GM12872 (cell line): Measurements from ENCODE around the gene NRXN3.

Experiments used
- TF ChIP-seq, protein P1 (sequence below): IDR thresholded peaks from 3 replicates; pipeline ENCODE4 v1.5.1; 2011; ENCODE audit warnings: low read depth, mild to moderate bottlenecking, low read length, moderate library complexity; ENCODE audit not compliant: insufficient read depth

NRXN3 gene

DNA sequence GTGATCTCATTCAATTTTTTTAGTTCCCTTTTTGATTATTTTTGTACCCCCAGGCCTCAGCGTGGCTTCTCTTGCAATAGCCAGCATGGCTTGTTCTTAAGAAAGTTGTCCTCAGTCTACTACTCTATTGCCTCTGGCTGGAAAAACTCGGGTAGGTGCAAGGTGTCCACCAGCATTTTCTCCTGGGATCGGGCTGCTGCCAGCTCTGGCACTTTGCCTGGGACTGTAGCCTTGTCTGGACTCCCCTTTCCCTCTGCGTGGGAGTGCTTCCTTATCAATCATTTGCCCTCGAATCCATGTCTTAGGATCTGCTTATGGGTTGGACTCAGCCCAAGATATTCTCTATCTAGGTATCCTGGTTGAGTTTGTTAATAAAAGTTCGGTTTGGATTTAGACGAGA is 1267.8 kb downstream of the NRXN3 start:
- TF ChIP-seq, protein P1, sequence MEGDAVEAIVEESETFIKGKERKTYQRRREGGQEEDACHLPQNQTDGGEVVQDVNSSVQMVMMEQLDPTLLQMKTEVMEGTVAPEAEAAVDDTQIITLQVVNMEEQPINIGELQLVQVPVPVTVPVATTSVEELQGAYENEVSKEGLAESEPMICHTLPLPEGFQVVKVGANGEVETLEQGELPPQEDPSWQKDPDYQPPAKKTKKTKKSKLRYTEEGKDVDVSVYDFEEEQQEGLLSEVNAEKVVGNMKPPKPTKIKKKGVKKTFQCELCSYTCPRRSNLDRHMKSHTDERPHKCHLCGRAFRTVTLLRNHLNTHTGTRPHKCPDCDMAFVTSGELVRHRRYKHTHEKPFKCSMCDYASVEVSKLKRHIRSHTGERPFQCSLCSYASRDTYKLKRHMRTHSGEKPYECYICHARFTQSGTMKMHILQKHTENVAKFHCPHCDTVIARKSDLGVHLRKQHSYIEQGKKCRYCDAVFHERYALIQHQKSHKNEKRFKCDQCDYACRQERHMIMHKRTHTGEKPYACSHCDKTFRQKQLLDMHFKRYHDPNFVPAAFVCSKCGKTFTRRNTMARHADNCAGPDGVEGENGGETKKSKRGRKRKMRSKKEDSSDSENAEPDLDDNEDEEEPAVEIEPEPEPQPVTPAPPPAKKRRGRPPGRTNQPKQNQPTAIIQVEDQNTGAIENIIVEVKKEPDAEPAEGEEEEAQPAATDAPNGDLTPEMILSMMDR, result no peak

GRCh38 chr14:79438696-79439342 is 1268.6 kb downstream of the NRXN3 start:
- TF ChIP-seq, protein P1, result no peak

GRCh38 chr14:79442786-79443185 is 1272.6 kb downstream of the NRXN3 start:
- TF ChIP-seq, protein P1, result no peak

DNA sequence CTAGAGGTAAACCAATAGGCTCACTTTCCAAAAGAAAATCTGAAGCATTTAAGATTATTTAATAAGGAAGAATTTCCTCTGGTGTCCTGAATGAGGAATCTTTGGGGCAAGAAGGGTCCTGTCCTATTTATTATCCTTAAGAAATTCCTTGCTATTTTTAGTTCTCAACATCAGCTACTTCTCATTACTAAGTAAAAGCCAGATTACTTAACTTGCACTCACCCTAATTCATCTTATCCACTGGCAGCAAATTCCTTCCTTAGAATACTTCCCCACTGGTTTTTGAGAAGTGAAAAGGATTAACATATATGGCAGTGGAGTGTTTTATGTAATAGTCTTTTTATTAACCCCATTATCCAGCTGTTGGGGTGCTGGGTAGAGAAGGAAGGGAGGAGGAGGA is 1273.4 kb downstream of the NRXN3 start:
- TF ChIP-seq, protein P1, result no peak

- TF ChIP-seq, protein P1, result no peak
These were observed 1278.8 kb downstream of the NRXN3 start for GRCh38 chr14:79448960-79449359.

GRCh38 chr14:79451601-79452000 is 1281.4 kb downstream of the NRXN3 start:
- TF ChIP-seq, protein P1, result no peak

GRCh38 chr14:79453276-79453675 is 1283.1 kb downstream of the NRXN3 start:
- TF ChIP-seq, protein P1, result no peak

DNA sequence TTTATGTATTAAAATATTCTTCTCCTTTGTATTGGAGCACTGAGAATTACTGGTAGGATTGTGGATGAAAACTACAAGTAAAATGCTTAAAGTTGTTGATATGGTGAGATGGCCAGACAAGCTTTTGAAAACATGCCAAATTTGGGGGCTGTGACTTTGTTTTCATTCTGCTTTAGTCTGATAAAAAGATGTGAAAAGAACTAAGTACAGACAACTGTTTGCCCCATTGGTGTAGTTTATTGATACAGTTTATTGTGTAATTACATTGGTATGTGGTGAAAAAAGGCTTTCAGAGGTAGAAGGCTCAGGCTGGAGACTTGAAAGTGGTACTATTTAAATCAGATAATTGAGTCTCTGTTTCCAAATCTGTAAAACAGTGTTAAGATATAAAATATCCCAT is 1294.3 kb downstream of the NRXN3 start:
- TF ChIP-seq, protein P1, result no peak
